Rectal smooth muscle tissue (tissue), 1 donor: Measurements from ENCODE around the gene ZNF844.
"Not testable (repeated sequence)": the region's sequence is repeated elsewhere in the genome, so short reads cannot be mapped to it uniquely, and the experiment has no call there.

Source experiments
- H3K27ac ChIP-seq: one replicate; pipeline ENCODE4 v1.7.0; 2013; ENCODE audit warnings: low read depth, low read length, inconsistent platforms
- H3K27me3 ChIP-seq: one replicate; pipeline ENCODE4 v1.7.0; 2013; ENCODE audit warnings: low read length; ENCODE audit not compliant: control insufficient read depth, insufficient read depth
- H3K36me3 ChIP-seq: one replicate; pipeline ENCODE4 v1.7.0; 2013; ENCODE audit warnings: low read length; ENCODE audit not compliant: control insufficient read depth, insufficient read depth
- H3K4me1 ChIP-seq: one replicate; pipeline ENCODE4 v1.7.0; 2013; ENCODE audit warnings: low read length; ENCODE audit not compliant: control insufficient read depth, insufficient read depth
- H3K4me3 ChIP-seq: one replicate; pipeline ENCODE4 v1.7.0; 2013; ENCODE audit warnings: low read length
- H3K9ac ChIP-seq: one replicate; pipeline ENCODE4 v1.7.0; 2013; ENCODE audit warnings: low read length

The ZNF844 gene

GRCh38 chr19:12103909-12104308, 39.4 kb downstream of the ZNF844 start:
- H3K9ac ChIP-seq, H3K4me3 ChIP-seq, H3K4me1 ChIP-seq, H3K36me3 ChIP-seq, H3K27me3 ChIP-seq, H3K27ac ChIP-seq: not testable (repeated sequence)

- no peaks in the 10 kb centered on the region for H3K36me3 ChIP-seq
- no peak overlapping the region for H3K4me3 ChIP-seq
- no peak overlapping the region for H3K27ac ChIP-seq
- no peak overlapping the region for H3K9ac ChIP-seq
- H3K4me1 ChIP-seq, result no peaks in the 10 kb centered on the region
- no peaks in the 10 kb centered on the region for H3K27me3 ChIP-seq
Measured at GRCh38 chr19:12111176-12111575, 46.6 kb downstream of the ZNF844 start.

- Histone ChIP-seq H3K4me1 (no peaks in the 10 kb centered on the region), H3K27ac (no peak overlapping the region), H3K9ac (no peak overlapping the region), H3K27me3 (no peaks in the 10 kb centered on the region), H3K36me3 (no peaks in the 10 kb centered on the region), H3K4me3 (no peak overlapping the region)
Measured at GRCh38 chr19:12111943-12112637, 47.6 kb downstream of the ZNF844 start.

- H3K36me3 ChIP-seq, result no peaks in the 10 kb centered on the region
- H3K4me3 ChIP-seq, result no peak overlapping the region
Measured at GRCh38 chr19:12112701-12113100, 48.2 kb downstream of the ZNF844 start.

GRCh38 chr19:12113121-12113520, 48.6 kb downstream of the ZNF844 start:
- Histone ChIP-seq H3K27ac (no peak overlapping the region), H3K36me3 (no peaks in the 10 kb centered on the region), H3K4me3 (no peak overlapping the region), H3K9ac (no peak overlapping the region), H3K4me1 (no peaks in the 10 kb centered on the region), H3K27me3 (no peaks in the 10 kb centered on the region)

More at GRCh38 chr19:12112701-12113100, 48.2 kb downstream of the ZNF844 start:
- Histone ChIP-seq H3K9ac (no peak overlapping the region), H3K27me3 (no peaks in the 10 kb centered on the region), H3K4me1 (no peaks in the 10 kb centered on the region), H3K27ac (no peak overlapping the region)

GRCh38 chr19:12117201-12117970, 52.9 kb downstream of the ZNF844 start:
- Histone ChIP-seq H3K4me1 (no peaks in the 10 kb centered on the region), H3K27me3 (no peaks in the 10 kb centered on the region), H3K4me3 (no peak overlapping the region), H3K36me3 (no peaks in the 10 kb centered on the region), H3K9ac (no peak overlapping the region), H3K27ac (no peak overlapping the region)

GRCh38 chr19:12126707-12127106, 62.2 kb downstream of the ZNF844 start:
- H3K27me3 ChIP-seq, result no peaks in the 10 kb centered on the region
- no peak overlapping the region for H3K27ac ChIP-seq
- no peak overlapping the region for H3K9ac ChIP-seq
- no peaks in the 10 kb centered on the region for H3K36me3 ChIP-seq
- no peak overlapping the region for H3K4me3 ChIP-seq
- no peaks in the 10 kb centered on the region for H3K4me1 ChIP-seq
